Measurements from ENCODE around the gene SMC4.

GRCh38 chr3:160402221-160403027 lies 3.0 kb downstream of the SMC4 start:
- TF ChIP-seq, protein P1, sequence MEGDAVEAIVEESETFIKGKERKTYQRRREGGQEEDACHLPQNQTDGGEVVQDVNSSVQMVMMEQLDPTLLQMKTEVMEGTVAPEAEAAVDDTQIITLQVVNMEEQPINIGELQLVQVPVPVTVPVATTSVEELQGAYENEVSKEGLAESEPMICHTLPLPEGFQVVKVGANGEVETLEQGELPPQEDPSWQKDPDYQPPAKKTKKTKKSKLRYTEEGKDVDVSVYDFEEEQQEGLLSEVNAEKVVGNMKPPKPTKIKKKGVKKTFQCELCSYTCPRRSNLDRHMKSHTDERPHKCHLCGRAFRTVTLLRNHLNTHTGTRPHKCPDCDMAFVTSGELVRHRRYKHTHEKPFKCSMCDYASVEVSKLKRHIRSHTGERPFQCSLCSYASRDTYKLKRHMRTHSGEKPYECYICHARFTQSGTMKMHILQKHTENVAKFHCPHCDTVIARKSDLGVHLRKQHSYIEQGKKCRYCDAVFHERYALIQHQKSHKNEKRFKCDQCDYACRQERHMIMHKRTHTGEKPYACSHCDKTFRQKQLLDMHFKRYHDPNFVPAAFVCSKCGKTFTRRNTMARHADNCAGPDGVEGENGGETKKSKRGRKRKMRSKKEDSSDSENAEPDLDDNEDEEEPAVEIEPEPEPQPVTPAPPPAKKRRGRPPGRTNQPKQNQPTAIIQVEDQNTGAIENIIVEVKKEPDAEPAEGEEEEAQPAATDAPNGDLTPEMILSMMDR (IDR thresholded peaks at IDR 0.05) = no peak
- TF ChIP-seq POLR2A (IDR thresholded peaks at IDR 0.05) = no peak

Measured in body of pancreas (tissue), 4 donors.